Osteoblast (primary cell): Measurements from ENCODE around the gene IL10RA. TPM values are rescaled to one million over a fixed set of nuclear protein-coding genes. Genes with fewer than 3 reads are reported as not detected.

Source experiments
- DNase-seq: peaks from one replicate; pipeline ENCODE4 v3.0.0; 2011; ENCODE audit warnings: low spot score, mixed read lengths; ENCODE audit not compliant: insufficient read length; ENCODE audit errors: missing footprints
- H2AFZ ChIP-seq: 2 replicates; pipeline ENCODE4 v1.6.0; 2011; ENCODE audit warnings: mild to moderate bottlenecking, low read length
- H3K27ac ChIP-seq: 2 replicates; pipeline ENCODE4 v1.5.1; 2011; ENCODE audit warnings: mild to moderate bottlenecking, low read depth, low read length, moderate library complexity
- H3K27me3 ChIP-seq: 2 replicates; pipeline ENCODE4 v1.6.0; 2012; ENCODE audit warnings: mild to moderate bottlenecking, control low read depth, inconsistent platforms, low read length, moderate library complexity; ENCODE audit not compliant: insufficient read depth
- H3K36me3 ChIP-seq: 2 replicates; pipeline ENCODE4 v1.5.1; 2011; ENCODE audit warnings: mild to moderate bottlenecking, low read length, control low read depth, moderate library complexity; ENCODE audit not compliant: insufficient read depth
- H3K4me1 ChIP-seq: 2 replicates; pipeline ENCODE4 v1.5.1; 2011; ENCODE audit warnings: mild to moderate bottlenecking, low read length, control low read depth, moderate library complexity; ENCODE audit not compliant: insufficient read depth
- H3K4me2 ChIP-seq: 2 replicates; pipeline ENCODE4 v1.6.0; 2011; ENCODE audit warnings: mild to moderate bottlenecking, low read length; ENCODE audit not compliant: insufficient read depth
- H3K4me3 ChIP-seq: fragments of 200-600 bp; sonication (generic); 3 replicates; pipeline ENCODE4 v1.5.1; 2012; ENCODE audit warnings: mild to moderate bottlenecking, low read length, inconsistent platforms; ENCODE audit not compliant: insufficient read depth
- H3K79me2 ChIP-seq: 2 replicates; pipeline ENCODE4 v1.6.0; 2012; ENCODE audit warnings: mild to moderate bottlenecking, low read length, control low read depth, inconsistent platforms; ENCODE audit not compliant: insufficient read depth
- H3K9me3 ChIP-seq: 2 replicates; pipeline ENCODE4 v1.5.1; 2011; ENCODE audit warnings: low read depth, low read length, control low read depth
- H4K20me1 ChIP-seq: 2 replicates; pipeline ENCODE4 v1.6.0; 2012; ENCODE audit warnings: mild to moderate bottlenecking, low read length, control low read depth; ENCODE audit not compliant: insufficient read depth
- total RNA-seq: library from RNA; depleted of rRNA; stranded (reverse); fragments of >200 nt; gene quantifications from 2 replicates; pipeline ENCODE4 v1.2.3, GENCODE V29; 2012
- TF ChIP-seq, protein P1 (sequence below): IDR thresholded peaks from 2 replicates; pipeline ENCODE4 v1.5.1; 2011; ENCODE audit warnings: mild to moderate bottlenecking, low read depth, low read length, moderate library complexity; ENCODE audit errors: extremely low read depth

IL10RA gene
- total RNA-seq, 1 donor, result 1.1 TPM

GRCh38 chr11:118012083-118012669, 26.0 kb downstream of the IL10RA start:
- H3K4me3 ChIP-seq, result no peak overlapping the region
- no peak for DNase-seq
- no peak overlapping the region for H3K4me2 ChIP-seq
- TF ChIP-seq, protein P1, sequence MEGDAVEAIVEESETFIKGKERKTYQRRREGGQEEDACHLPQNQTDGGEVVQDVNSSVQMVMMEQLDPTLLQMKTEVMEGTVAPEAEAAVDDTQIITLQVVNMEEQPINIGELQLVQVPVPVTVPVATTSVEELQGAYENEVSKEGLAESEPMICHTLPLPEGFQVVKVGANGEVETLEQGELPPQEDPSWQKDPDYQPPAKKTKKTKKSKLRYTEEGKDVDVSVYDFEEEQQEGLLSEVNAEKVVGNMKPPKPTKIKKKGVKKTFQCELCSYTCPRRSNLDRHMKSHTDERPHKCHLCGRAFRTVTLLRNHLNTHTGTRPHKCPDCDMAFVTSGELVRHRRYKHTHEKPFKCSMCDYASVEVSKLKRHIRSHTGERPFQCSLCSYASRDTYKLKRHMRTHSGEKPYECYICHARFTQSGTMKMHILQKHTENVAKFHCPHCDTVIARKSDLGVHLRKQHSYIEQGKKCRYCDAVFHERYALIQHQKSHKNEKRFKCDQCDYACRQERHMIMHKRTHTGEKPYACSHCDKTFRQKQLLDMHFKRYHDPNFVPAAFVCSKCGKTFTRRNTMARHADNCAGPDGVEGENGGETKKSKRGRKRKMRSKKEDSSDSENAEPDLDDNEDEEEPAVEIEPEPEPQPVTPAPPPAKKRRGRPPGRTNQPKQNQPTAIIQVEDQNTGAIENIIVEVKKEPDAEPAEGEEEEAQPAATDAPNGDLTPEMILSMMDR, result no peak
- no peaks in the 10 kb centered on the region for H3K9me3 ChIP-seq
- H3K36me3 ChIP-seq, result no peaks in the 10 kb centered on the region
- H3K4me1 ChIP-seq, result no peaks in the 10 kb centered on the region
- no peak overlapping the region for H3K27ac ChIP-seq
- no peak overlapping the region for H2AFZ ChIP-seq
- no peaks in the 10 kb centered on the region for H3K79me2 ChIP-seq
- peaks cover 3% of the 10 kb centered on the region for H3K27me3 ChIP-seq
- H4K20me1 ChIP-seq, result no peaks in the 10 kb centered on the region

DNA sequence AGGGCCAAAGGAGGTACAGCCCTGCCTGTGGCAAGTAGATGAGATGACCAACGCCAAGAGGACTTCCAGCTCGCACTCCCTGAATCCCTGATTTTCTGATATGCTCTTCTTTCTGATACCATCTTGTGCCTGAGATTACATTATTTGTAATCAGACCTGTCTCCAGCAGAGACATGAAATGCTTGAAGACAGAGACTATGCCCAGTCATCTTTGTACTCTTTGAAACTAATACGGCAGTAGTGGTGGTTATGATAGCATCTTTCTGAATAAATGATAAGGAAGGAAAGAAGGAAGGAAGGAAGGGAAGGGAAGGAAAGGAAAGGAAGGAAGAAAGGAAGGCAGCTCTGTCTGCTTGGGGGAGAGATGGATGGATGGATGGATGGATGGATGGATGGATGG, 27.8 kb downstream of the IL10RA start:
- Histone ChIP-seq H2AFZ (no peak overlapping the region), H3K27me3 (peaks cover 3% of the 10 kb centered on the region), H3K4me3 (no peak overlapping the region), H4K20me1 (no peaks in the 10 kb centered on the region), H3K9me3 (no peaks in the 10 kb centered on the region), H3K4me1 (no peaks in the 10 kb centered on the region), H3K4me2 (no peak overlapping the region), H3K27ac (no peak overlapping the region), H3K36me3 (no peaks in the 10 kb centered on the region), H3K79me2 (no peaks in the 10 kb centered on the region)
- DNase-seq, result no peak
- TF ChIP-seq, protein P1, result no peak

DNA sequence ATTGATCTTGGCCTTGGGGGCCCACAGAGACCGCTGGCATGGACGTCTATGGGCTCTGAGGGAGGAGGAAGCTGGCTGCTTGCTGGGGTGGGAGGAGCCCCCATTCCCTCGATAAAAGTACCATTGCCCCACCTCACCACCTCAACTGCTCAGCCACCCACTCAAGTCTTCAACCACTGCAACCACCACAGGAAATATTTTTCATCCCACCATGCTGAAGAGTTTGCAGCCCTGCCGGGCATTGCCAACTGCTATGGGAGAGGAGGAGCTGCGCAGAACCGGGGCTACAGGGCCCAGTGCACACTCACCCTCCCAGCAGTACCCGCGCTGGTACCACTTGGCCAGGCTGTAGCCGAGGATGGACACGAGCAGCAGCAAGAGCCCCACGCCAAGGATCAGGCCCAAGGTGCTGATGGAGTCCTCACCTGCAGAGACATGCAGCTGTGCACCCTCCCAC, 29.2 kb downstream of the IL10RA start:
- Histone ChIP-seq H4K20me1 (no peaks in the 10 kb centered on the region), H3K36me3 (no peaks in the 10 kb centered on the region), H3K27ac (no peak overlapping the region), H3K4me1 (no peaks in the 10 kb centered on the region), H3K9me3 (no peaks in the 10 kb centered on the region), H3K27me3 (peaks cover 3% of the 10 kb centered on the region), H3K79me2 (no peaks in the 10 kb centered on the region), H3K4me3 (no peak overlapping the region), H3K4me2 (no peak overlapping the region), H2AFZ (no peak overlapping the region)
- no peak for DNase-seq
- TF ChIP-seq, protein P1, result no peak

DNA sequence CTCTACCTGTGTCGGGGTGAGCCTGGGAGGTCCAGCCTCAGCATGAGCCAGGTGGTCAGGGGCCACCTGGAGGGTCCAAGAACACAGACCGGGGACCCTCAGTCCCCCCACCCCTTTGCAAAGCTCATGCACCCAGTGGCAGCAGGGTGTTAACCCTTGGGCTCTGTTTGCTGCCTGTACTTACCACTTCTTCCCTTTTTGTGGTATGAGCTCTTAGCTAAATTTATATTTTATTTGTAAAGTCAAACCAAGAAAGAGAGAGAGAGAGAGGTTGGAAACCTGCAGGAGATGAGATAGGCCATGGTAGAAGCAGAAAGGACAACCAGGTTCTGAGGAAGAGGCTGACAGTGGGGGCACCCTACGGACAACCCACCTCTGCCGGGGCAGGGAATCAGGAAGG, 29.9 kb downstream of the IL10RA start:
- no peaks in the 10 kb centered on the region for H3K36me3 ChIP-seq
- no peaks in the 10 kb centered on the region for H3K27me3 ChIP-seq
- no peak overlapping the region for H3K4me2 ChIP-seq
- H2AFZ ChIP-seq, result no peak overlapping the region
- TF ChIP-seq, protein P1, result no peak
- no peaks in the 10 kb centered on the region for H3K79me2 ChIP-seq
- DNase-seq, result no peak
- no peaks in the 10 kb centered on the region for H3K9me3 ChIP-seq
- H3K4me1 ChIP-seq, result no peaks in the 10 kb centered on the region
- no peaks in the 10 kb centered on the region for H4K20me1 ChIP-seq
- H3K27ac ChIP-seq, result no peak overlapping the region
- H3K4me3 ChIP-seq, result no peak overlapping the region
